GM23248 (cell line): ENCODE measurements around the gene FNDC3B. TPM values are rescaled to one million over a fixed set of nuclear protein-coding genes. Genes with fewer than 3 reads are reported as not detected.

Source experiments
- DNase-seq: peaks from one replicate; pipeline ENCODE4 v3.0.0-alpha.2; 2015
- H2AFZ ChIP-seq: fragments of 200-600 bp; sonication (generic); 2 replicates; pipeline ENCODE4 v1.6.1; 2016; ENCODE audit warnings: antibody characterized with exemption
- H3F3A ChIP-seq: fragments of 200-600 bp; sonication (generic); 2 replicates; pipeline ENCODE4 v1.6.1; 2016; ENCODE audit warnings: mild to moderate bottlenecking, antibody characterized with exemption, mixed run types; ENCODE audit not compliant: insufficient read depth
- H3K27ac ChIP-seq: fragments of 200-600 bp; sonication (generic); 2 replicates; pipeline ENCODE4 v1.5.1; 2016; ENCODE audit warnings: mild to moderate bottlenecking
- H3K27me3 ChIP-seq: fragments of 200-600 bp; sonication (generic); replicated peaks from 2 replicates; pipeline ENCODE4 v1.6.1; 2016; ENCODE audit warnings: mild to moderate bottlenecking; ENCODE audit not compliant: insufficient read depth
- H3K36me3 ChIP-seq: fragments of 200-600 bp; sonication (generic); 2 replicates; pipeline ENCODE4 v1.6.1; 2016; ENCODE audit warnings: low read depth, mild to moderate bottlenecking
- H3K4me1 ChIP-seq: fragments of 200-600 bp; sonication (generic); 2 replicates; pipeline ENCODE4 v1.6.1; 2016; ENCODE audit warnings: mild to moderate bottlenecking; ENCODE audit not compliant: insufficient read depth
- H3K4me2 ChIP-seq: fragments of 200-600 bp; sonication (generic); one replicate; pipeline ENCODE4 v1.6.1; 2016; ENCODE audit warnings: mild to moderate bottlenecking; ENCODE audit not compliant: unreplicated experiment
- H3K4me3 ChIP-seq: fragments of 200-600 bp; sonication (generic); 2 replicates; pipeline ENCODE4 v1.5.1; 2016; ENCODE audit warnings: mild to moderate bottlenecking
- H3K79me2 ChIP-seq: fragments of 200-600 bp; sonication (generic); 2 replicates; pipeline ENCODE4 v1.6.1; 2016; ENCODE audit warnings: mild to moderate bottlenecking; ENCODE audit not compliant: insufficient read depth
- H3K9ac ChIP-seq: fragments of 200-600 bp; sonication (generic); 2 replicates; pipeline ENCODE4 v1.6.1; 2016; ENCODE audit warnings: mild to moderate bottlenecking
- H3K9me2 ChIP-seq: fragments of 200-600 bp; sonication (generic); 2 replicates; pipeline ENCODE4 v1.6.1; 2016; ENCODE audit warnings: mixed run types, mild to moderate bottlenecking, moderate library complexity; ENCODE audit not compliant: insufficient read depth
- H3K9me3 ChIP-seq: fragments of 200-600 bp; sonication (generic); one replicate; pipeline ENCODE4 v1.6.1; 2017; ENCODE audit warnings: low read depth
- H4K20me1 ChIP-seq: fragments of 200-600 bp; sonication (generic); 2 replicates; pipeline ENCODE4 v1.6.0; 2016; ENCODE audit not compliant: insufficient read depth
- EZH2 ChIP-seq: fragments of 200-600 bp; sonication (generic); IDR thresholded peaks from 2 replicates; pipeline ENCODE4 v1.6.1; 2018; ENCODE audit warnings: antibody characterized with exemption, mild to moderate bottlenecking; ENCODE audit not compliant: insufficient read depth, poor library complexity, severe bottlenecking
- EZH2phosphoT487 ChIP-seq: fragments of 200-600 bp; sonication (generic); IDR thresholded peaks from 2 replicates; pipeline ENCODE4 v1.6.1; 2018; ENCODE audit warnings: antibody characterized with exemption, moderate library complexity, mild to moderate bottlenecking, low read depth; ENCODE audit not compliant: insufficient read depth
- WGBS, 2 experiments: methylation state at CpG; one replicate each; pipeline ENCODE4 v1.1.6; 2015 to 2017; ENCODE audit warnings: low lambda C conversion rate in 2 of 2, low coverage in 1 of 2; ENCODE audit errors: missing lambda C conversion rate in 2 of 2; 5-methylcytosine and 5-hydroxymethylcytosine counted together
- in situ Hi-C: fragments of 300-500 bp; cut with MboI; formaldehyde crosslinking; loops from 2 replicates; pipeline ENCODE4 v1.15.0; 2020
- polyA plus RNA-seq: library from polyadenylated mRNA; unstranded; fragments of >200 nt; fragmentation: Nextera tagmentation; extraction: Ambion mirVana; gene quantifications from 2 replicates; pipeline ENCODE4 v1.2.1, GENCODE V29; 2016
- total RNA-seq: library from RNA; depleted of rRNA; stranded (reverse); fragments of >200 nt; shearing (Covaris generic); gene quantifications from 2 replicates; pipeline ENCODE4 v1.2.3, GENCODE V29; 2014

The FNDC3B gene
- total and polyA plus RNA-seq, 2 experiments from 2014 or later = 85.5 to 123 TPM

DNA sequence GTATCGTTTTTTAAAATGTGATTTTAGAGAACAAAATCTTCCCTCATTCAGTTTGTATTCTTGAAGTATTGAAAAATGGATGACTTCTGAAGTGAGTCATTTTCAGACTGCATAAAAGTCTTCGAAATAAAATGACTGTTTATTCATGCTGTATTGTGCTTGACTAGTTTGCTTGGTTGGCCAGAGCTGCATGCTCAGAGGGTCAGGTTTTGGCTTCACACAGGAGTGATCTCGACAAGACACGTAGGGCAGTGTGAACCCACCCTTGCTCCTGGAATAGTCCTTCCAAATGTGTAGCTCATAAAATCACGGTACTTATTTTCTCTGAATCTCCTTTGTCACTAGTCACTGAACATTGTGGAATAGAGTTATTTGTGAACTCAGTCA, 73.3 kb downstream of the FNDC3B start:
- Histone ChIP-seq H3K4me3 (no peak overlapping the region), H4K20me1 (peaks cover 30% of the 10 kb centered on the region), H3F3A (peaks cover 64% of the 10 kb centered on the region), H2AFZ (no peak overlapping the region), H3K9me2 (no peaks in the 10 kb centered on the region), H3K9ac (no peak overlapping the region), H3K79me2 (peaks cover 100% of the 10 kb centered on the region), H3K4me2 (no peak overlapping the region), H3K27ac (no peak overlapping the region), H3K4me1 (peaks cover 13% of the 10 kb centered on the region), H3K9me3 (no peaks in the 10 kb centered on the region), H3K27me3 (no peaks in the 10 kb centered on the region), H3K36me3 (peaks cover 56% of the 10 kb centered on the region)
- no peak for DNase-seq
- WGBS, 2 experiments = 58 to 73% methylated on average over 5 of the region's 5 CpGs
- in situ Hi-C loops = no loop called here
- no peak for TF ChIP-seq EZH2phosphoT487

DNA sequence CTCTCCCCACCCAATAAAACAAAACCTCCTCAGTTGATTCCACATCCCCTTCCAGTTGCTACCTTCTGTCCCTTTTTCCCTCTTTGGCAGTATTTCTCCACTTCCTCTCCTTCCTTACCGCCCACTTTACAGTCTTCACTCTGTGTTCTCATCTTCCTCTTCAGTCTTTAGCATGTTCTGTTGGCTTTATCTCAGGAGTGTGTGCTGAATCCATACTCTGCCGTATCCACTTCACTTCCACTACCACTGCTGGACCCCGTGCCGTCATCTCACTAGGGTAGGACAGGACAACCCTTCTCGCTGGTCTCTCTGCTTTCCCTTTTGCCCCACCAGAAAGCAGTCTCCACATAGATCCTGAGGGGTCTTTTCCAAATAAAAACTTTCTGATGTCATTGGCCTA, 74.3 kb downstream of the FNDC3B start:
- Histone ChIP-seq H3K79me2 (peaks cover 100% of the 10 kb centered on the region), H4K20me1 (peaks cover 26% of the 10 kb centered on the region), H3K27me3 (no peaks in the 10 kb centered on the region), H3K36me3 (peaks cover 57% of the 10 kb centered on the region), H2AFZ (no peak overlapping the region), H3K27ac (no peak overlapping the region), H3K9ac (no peak overlapping the region), H3K9me2 (no peaks in the 10 kb centered on the region), H3K4me2 (no peak overlapping the region), H3F3A (peaks cover 55% of the 10 kb centered on the region), H3K4me1 (peaks cover 3% of the 10 kb centered on the region), H3K9me3 (no peaks in the 10 kb centered on the region), H3K4me3 (no peak overlapping the region)
- no peak for TF ChIP-seq EZH2phosphoT487
- no peak for TF ChIP-seq EZH2
- no peak for DNase-seq
- 97% methylated on average over 5 of the region's 5 CpGs for whole genome bisulfite sequencing, 2 experiments
- in situ Hi-C loops = no loop called here

DNA sequence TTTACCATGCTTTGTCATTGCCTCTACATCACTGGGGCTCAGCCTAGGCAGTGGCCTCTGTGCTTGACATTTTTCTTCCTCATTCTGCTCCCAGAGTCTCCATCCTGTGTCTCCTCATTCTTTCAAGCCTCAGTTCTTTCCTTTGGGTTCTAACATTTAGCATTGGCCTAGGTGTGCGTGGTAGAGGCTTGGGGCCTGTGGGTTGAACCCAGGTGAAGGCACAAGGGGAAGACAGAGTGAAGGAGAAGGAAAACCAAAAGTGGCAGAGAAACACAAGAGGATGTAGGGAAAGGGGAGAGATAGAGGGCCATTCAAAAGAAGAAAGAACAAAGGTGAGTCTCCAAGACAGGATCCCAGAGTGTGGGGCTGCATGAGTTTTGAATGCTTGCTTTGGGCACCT, 75.7 kb downstream of the FNDC3B start:
- Histone ChIP-seq H3K4me3 (no peak overlapping the region), H3K9me2 (no peaks in the 10 kb centered on the region), H3K36me3 (peaks cover 62% of the 10 kb centered on the region), H3K27ac (no peak overlapping the region), H2AFZ (no peak overlapping the region), H3K4me1 (no peaks in the 10 kb centered on the region; the same call in 1 of the 2 replicates), H3K4me2 (no peak overlapping the region), H3K27me3 (no peaks in the 10 kb centered on the region), H3F3A (peaks cover 48% of the 10 kb centered on the region), H3K79me2 (peaks cover 100% of the 10 kb centered on the region), H4K20me1 (peaks cover 17% of the 10 kb centered on the region), H3K9me3 (no peaks in the 10 kb centered on the region), H3K9ac (no peak overlapping the region)
- WGBS, 2 experiments = 94% methylated on average over 1 of the region's 1 CpG
- in situ Hi-C loops = no loop called here
- no peak for DNase-seq
- TF ChIP-seq EZH2phosphoT487 (no peak), EZH2 (no peak)

DNA sequence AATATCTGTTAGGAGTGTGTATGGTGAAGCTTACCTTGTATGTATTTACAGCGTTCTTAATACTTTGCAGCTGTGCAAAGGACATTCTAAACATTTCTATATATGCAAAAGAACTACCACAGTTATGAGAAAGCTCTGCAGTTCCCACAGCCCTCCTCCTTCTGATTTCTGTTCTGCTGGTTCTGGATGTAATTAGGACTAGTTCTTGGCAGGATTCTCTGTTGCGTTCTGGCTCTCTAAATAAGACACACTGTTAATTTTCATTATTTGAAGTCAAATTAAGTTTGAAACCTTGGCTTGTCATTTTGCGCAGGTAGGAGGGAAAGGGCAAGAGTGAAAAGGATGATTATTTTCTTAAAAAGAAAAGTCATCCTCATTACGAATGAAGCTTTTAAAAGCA, 76.4 kb downstream of the FNDC3B start:
- TF ChIP-seq EZH2 (no peak), EZH2phosphoT487 (no peak)
- H3K4me2 ChIP-seq = no peak overlapping the region
- H3K9me2 ChIP-seq = no peaks in the 10 kb centered on the region
- H2AFZ ChIP-seq = no peak overlapping the region
- 43 to 49% methylated on average over 4 of the region's 4 CpGs for WGBS, 2 experiments
- H4K20me1 ChIP-seq = peaks cover 12% of the 10 kb centered on the region
- H3F3A ChIP-seq = peaks cover 47% of the 10 kb centered on the region
- DNase-seq = no peak
- H3K79me2 ChIP-seq = peaks cover 100% of the 10 kb centered on the region
- no peaks in the 10 kb centered on the region; the same call in 1 of the 2 replicates for H3K4me1 ChIP-seq
- H3K9me3 ChIP-seq = no peaks in the 10 kb centered on the region
- no peaks in the 10 kb centered on the region for H3K27me3 ChIP-seq
- peaks cover 68% of the 10 kb centered on the region for H3K36me3 ChIP-seq
- no peak overlapping the region for H3K4me3 ChIP-seq
- in situ Hi-C loops = no loop called here
- no peak overlapping the region for H3K9ac ChIP-seq
- H3K27ac ChIP-seq = no peak overlapping the region

DNA sequence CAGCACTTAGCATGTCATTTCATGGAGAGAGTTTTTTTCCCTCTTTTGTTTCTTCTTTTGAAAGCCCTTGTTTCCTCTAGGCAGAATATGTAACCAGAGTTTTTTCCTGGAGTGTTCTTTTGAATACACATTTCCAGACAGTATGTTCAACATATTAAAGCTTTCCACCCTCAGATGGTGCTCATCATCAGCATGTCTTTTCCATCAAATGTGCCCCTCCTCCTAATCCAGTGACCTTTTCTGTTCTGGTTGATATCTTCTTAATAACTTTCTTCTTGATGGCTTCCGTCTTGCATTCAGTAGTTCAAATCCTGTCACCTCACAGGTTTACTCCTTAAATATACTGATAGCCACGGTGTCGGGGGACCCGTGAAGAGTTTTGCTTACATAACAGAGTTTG, 78.6 kb downstream of the FNDC3B start:
- Histone ChIP-seq H3K27ac (no peak overlapping the region), H2AFZ (no peak overlapping the region), H3K27me3 (no peaks in the 10 kb centered on the region), H3K9me3 (no peaks in the 10 kb centered on the region), H3K4me3 (no peak overlapping the region), H4K20me1 (no peaks in the 10 kb centered on the region; the same call in none of the 2 replicates), H3K79me2 (peaks cover 100% of the 10 kb centered on the region), H3F3A (peaks cover 43% of the 10 kb centered on the region), H3K9ac (no peak overlapping the region), H3K4me2 (no peak overlapping the region), H3K9me2 (no peaks in the 10 kb centered on the region), H3K36me3 (peaks cover 78% of the 10 kb centered on the region), H3K4me1 (no peaks in the 10 kb centered on the region)
- in situ Hi-C loops = no loop called here
- no peak for DNase-seq
- 71 to 79% methylated on average over 4 of the region's 4 CpGs for WGBS, 2 experiments
- TF ChIP-seq EZH2 (no peak), EZH2phosphoT487 (no peak)
